HuH-7.5 (cell line): ENCODE measurements around the gene ZBTB32.
"Not testable (repeated sequence)": the region's sequence is repeated elsewhere in the genome, so short reads cannot be mapped to it uniquely, and the experiment has no call there.

Source experiments
- DNase-seq: peaks from one replicate; pipeline ENCODE4 v3.0.0; 2011; ENCODE audit warnings: low spot score

Gene ZBTB32

DNA sequence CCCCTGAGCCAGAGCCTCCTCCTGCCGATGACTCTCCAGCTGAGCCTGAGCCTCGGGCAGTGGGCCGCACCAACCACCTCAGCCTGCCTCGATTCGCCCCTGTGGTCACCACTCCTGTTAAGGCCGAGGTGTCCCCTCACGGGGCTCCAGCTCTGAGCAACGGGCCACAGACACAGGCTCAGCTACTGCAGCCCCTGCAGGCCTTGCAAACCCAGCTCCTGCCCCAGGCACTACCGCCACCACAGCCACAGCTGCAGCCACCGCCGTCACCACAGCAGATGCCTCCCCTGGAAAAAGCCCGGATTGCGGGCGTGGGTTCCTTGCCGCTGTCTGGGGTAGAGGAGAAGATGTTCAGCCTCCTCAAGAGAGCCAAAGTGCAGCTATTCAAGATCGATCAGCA lies 17.0 kb downstream of the ZBTB32 start:
- no peak for DNase-seq

DNA sequence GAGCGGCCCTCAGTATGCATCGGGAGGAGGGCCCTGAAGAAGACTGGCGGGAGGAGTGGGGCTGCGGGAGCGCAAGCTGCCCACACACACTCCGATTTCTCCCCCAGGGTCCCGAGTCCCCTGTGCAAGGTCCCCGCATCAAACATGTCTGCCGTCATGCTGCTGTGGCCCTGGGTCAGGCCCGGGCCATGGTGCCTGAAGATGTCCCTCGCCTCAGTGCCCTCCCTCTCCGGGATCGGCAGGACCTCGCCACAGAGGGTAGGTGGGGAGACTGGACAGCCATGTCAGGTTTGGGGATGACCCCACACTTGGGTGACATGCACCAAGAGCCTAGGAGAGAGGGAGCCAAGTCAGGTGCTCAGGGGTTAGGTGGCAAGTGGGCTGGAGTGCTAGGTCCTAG lies 18.1 kb downstream of the ZBTB32 start:
- DNase-seq, result no peak

DNA sequence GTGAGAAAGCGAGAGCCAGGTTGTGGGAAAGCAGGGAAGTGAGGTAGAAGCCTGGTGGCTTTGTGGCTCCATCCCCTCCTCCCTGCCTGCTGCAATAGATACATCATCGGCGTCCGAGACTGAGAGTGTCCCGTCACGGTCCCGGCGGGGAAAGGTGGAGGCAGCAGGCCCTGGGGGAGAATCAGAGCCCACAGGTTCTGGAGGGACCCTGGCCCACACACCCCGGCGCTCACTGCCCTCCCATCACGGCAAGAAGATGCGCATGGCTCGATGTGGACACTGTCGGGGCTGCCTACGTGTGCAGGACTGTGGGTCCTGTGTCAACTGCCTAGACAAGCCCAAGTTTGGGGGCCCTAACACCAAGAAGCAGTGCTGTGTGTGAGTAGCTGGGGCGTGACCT lies 18.5 kb downstream of the ZBTB32 start:
- no peak for DNase-seq

DNA sequence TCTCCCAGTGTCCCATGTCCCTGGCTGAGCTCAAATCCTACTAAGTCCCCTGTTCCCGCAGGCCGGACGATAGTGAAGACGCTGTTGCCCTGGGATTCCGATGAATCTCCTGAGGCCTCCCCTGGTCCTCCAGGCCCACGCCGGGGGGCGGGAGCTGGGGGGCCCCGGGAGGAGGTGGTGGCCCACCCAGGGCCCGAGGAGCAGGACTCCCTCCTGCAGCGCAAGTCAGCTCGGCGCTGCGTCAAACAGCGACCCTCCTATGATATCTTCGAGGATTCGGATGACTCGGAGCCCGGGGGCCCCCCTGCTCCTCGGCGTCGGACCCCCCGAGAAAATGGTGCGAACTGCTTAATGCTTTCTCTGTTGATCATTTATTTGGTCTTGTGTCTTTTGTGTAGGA lies 19.3 kb downstream of the ZBTB32 start:
- no peak for DNase-seq

DNA sequence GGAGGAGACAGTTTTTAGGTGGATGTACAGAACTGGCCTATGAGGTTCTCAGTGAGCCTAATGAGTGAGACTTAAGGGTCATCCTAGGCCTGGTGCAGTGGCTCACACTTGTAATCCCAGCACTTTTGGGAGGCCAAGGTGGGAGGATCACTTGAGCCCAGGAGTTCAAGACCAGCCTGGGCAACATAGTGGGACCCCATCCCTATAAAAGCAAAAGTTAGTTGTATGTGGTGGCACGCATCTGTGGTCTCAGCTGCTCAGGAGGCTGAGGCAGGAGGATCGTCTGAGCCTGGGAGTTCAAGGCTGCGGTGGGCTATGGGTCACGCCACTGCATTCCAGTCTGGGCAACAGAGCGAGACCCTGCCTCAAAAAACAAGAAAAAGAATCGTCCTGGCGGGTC lies 19.8 kb downstream of the ZBTB32 start:
- DNase-seq, result not testable (repeated sequence)

DNA sequence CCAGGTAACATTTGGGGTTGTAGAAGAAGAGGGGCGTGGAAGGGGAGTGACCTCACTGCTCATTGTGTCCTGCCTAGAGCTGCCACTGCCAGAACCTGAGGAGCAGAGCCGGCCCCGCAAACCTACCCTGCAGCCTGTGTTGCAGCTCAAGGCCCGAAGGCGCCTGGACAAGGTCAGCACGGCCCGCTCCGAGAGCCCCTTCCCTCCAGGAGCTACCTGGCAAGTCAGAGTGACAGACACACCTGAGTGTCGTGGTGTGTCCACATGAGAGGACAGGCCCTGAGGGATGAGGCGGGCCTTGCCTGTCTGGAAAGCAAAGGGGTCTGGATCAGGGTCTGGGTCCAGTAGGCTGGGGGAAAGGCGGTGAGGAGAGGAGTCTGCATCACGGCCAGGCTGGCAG lies 20.2 kb downstream of the ZBTB32 start:
- no peak for DNase-seq

DNA sequence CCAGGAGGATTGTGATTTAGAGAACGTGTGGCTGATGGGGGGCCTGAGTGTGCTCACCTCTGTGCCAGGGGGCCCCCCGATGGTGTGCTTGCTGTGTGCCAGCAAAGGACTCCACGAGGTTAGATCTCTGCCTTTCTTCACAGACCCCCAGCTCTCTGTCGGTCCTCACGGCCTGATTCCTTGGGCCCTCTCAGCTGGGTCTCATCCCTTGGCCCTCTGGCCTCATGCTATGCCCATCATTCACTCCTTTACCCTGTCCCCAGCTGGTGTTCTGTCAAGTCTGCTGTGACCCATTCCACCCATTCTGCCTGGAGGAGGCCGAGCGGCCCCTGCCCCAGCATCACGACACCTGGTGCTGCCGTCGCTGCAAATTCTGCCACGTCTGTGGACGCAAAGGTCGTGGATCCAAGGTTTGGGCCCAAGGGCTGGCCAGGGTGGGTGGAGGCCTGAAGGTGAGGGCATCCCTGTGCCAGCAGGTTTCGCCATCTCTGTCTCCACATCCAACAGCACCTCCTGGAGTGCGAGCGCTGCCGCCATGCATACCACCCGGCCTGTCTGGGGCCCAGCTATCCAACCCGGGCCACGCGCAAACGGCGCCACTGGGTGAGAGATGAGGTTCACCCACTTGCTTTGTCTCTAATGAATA lies 21.0 kb downstream of the ZBTB32 start:
- DNase-seq, result no peak

DNA sequence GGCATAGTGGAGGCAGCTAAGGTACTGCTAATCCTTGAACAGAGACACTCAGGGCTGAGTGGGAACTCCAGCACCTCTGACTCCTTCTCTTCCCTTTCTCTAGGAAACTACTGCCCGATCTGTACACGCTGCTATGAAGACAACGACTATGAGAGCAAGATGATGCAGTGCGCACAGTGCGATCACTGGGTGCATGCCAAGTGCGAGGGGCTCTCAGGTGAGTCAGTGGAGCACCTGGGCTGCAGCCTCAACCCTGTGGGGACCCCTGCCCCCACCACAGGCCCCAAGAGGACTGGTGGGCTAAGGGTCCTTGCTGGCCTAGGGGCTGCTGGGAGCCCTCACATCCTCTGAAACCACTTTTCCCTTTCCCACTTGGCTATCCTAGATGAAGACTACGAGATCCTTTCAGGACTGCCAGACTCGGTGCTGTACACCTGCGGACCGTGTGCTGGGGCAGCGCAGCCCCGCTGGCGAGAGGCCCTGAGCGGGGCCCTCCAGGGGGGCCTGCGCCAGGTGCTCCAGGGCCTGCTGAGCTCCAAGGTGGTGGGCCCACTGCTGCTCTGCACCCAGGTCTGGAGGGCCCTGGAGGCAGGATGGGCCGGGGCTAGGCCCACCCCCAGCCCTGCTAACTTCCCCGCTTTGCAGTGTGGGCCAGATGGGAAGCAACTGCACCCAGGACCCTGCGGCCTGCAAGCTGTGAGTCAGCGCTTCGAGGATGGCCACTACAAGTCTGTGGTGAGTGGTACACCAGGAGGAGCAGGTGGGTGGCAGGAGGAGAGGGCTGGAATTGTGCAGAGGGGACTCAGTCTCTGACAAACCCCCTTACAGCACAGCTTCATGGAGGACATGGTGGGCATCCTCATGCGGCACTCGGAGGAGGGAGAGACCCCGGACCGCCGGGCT lies 22.9 kb downstream of the ZBTB32 start:
- no peak for DNase-seq

DNA sequence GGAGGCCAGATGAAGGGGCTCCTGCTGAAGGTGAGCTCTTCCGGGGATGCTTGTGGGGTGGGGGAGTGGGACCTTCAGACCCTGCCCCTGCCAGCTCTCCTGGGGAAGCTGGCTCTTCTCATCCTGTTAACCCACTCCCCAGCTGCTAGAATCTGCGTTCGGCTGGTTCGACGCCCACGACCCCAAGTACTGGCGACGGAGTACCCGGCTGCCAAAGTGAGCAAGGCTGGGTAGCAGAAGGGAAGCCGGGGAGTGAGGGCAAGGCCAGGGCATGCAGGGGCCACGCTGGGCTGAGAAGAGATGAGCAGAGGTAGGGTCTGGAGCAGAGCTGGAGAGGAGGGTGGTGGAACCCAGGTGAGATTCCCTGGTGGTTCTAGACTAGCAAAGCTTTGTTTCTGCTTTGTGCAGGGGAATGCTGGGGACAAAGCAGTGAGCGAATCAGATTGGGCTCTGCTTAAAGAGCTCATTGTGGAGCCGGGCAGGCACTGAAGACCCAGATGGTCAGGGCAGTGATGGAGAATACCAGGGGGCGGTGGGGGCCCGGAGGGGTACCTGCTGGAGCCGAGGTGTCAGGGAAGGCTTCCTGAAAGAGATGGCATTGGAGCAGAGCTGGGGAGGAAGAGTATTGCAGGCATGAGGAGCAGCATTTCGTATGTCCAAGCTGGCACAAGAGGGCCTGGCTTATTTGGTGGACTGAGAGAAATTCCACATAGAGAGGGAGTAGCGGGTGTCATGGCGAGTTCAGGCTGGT lies 23.8 kb downstream of the ZBTB32 start:
- no peak for DNase-seq

DNA sequence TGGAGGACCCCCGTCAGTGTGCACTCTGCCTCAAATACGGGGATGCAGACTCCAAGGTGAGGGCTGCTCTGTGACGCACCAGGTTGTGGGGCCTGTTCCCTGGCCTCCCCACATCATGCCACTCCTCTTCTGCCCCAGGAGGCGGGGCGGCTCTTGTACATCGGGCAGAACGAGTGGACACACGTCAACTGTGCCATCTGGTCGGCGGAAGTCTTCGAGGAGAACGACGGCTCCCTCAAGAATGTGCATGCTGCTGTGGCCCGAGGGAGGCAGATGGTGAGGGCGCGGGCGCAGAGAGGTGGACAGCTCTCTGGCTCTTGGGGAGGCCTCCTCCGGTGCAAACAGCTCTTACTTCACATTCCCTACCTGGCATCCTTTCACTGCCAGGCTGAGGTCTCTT lies 24.7 kb downstream of the ZBTB32 start:
- DNase-seq, result no peak

DNA sequence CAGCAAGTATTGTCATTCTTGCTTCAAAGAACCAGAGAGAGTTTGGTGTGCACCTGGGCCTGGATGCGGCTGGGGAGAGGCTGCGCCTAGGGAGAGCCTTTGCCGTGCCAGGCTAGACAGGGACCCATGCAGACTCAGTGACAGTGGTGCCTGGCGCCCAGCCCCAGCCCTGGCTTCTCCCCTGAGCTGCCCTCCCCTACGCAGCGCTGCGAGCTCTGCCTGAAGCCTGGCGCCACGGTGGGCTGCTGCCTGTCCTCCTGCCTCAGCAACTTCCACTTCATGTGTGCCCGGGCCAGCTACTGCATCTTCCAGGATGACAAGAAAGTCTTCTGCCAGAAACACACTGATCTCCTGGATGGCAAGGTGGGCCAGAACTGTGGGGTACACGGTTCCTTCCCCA lies 25.4 kb downstream of the ZBTB32 start:
- no peak for DNase-seq

DNA sequence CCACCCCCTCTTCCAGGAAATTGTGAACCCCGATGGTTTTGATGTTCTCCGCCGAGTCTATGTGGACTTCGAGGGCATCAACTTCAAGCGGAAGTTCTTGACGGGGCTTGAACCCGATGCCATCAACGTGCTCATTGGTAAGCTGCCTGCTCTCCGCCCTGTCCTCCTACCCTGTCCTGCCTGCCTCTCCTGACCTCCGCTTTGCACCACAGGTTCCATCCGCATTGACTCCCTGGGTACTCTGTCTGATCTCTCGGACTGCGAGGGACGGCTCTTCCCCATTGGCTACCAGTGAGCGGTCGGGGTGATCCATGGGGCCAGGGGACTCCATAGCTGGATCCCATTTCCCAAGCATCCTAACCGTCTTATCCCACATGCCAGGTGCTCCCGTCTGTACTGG lies 26.0 kb downstream of the ZBTB32 start:
- no peak for DNase-seq

DNA sequence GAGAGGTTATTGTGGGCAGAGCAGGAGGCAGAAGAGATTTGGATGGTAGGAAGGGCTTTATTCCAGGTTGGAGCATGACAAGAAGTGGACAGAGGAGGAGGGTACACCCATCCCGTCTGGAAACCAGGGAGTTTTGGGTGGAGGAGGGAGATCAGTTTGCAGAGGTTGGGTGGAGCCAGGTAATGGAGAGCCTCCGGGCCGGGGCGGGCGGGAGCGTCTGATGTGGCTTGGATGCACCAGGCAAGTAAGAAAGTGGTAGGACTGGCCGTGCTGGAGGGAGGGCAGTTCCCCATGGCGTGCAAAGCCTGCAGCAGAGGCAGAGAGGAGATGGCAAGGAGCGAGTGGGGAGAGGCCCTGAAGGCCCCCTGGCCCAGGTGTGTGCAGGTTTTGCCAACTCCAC lies 27.0 kb downstream of the ZBTB32 start:
- DNase-seq, result no peak

DNA sequence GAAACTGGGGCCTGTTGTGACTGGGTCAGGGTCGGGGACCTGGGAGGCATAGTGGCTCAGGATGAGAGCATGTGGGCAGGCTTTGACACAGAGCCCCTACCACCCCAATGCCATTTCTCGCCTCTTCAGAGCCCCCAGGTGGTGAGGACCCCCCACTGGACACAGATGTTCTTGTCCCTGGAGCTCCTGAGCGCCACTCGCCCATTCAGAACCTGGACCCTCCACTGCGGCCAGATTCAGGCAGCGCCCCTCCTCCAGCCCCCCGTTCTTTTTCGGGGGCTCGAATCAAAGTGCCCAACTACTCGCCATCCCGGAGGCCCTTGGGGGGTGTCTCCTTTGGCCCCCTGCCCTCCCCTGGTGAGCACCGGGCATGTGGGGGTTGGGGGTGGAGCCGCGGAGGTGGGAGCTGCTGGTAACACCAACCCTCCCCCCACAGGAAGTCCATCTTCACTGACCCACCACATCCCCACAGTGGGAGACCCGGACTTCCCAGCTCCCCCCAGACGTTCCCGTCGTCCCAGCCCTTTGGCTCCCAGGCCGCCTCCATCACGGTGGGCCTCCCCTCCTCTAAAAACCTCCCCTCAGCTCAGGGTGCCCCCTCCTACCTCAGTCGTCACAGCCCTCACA lies 27.5 kb downstream of the ZBTB32 start:
- no peak for DNase-seq

DNA sequence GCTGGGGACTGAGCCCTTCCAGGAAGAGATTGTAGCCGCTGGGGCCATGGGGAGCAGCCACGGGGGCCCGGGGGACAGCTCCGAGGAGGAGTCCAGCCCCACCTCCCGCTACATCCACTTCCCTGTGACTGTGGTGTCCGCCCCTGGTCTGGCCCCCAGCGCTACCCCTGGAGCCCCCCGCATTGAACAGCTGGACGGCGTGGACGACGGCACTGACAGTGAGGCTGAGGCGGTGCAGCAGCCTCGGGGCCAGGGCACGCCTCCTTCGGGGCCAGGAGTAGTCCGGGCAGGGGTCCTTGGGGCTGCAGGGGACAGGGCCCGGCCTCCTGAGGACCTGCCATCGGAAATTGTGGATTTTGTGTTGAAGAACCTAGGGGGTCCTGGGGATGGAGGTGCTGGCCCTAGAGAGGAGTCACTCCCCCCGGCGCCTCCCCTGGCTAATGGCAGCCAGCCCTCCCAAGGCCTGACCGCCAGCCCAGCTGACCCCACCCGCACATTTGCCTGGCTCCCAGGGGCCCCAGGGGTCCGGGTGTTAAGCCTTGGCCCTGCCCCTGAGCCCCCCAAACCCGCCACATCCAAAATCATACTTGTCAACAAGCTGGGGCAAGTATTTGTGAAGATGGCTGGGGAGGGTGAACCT lies 28.3 kb downstream of the ZBTB32 start:
- DNase-seq, result no peak

DNA sequence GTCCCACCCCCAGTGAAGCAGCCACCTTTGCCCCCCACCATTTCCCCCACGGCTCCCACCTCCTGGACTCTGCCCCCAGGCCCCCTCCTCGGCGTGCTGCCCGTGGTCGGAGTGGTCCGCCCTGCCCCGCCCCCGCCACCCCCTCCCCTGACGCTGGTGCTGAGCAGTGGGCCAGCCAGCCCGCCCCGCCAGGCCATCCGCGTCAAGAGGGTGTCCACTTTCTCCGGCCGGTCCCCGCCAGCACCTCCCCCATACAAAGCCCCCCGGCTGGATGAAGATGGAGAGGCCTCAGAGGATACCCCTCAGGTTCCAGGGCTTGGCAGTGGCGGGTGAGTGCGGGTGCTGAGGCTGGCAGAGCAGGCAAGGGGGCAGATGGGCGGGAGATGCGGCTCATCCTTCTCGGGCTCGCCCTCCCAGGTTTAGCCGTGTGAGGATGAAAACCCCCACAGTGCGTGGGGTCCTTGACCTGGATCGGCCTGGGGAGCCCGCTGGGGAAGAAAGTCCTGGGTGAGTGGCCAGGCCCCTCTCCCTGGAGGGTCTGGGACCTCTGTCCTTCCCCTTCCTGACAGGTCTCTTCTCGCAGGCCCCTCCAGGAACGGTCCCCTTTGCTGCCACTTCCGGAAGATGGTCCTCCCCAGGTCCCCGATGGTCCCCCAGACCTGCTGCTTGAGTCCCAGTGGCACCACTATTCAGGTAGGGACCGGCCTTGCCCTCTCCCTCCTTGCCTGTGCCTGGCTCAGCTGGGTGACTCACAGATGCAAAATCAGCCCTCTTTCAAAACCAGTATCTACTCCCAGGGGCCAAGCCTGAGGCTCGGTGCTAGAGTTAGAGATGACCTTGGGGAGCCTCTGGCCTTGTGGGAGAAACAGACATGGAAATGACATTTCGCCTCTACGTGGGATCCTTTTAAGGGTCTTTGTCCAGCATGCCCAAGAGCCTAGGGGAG lies 29.1 kb downstream of the ZBTB32 start:
- no peak for DNase-seq

DNA sequence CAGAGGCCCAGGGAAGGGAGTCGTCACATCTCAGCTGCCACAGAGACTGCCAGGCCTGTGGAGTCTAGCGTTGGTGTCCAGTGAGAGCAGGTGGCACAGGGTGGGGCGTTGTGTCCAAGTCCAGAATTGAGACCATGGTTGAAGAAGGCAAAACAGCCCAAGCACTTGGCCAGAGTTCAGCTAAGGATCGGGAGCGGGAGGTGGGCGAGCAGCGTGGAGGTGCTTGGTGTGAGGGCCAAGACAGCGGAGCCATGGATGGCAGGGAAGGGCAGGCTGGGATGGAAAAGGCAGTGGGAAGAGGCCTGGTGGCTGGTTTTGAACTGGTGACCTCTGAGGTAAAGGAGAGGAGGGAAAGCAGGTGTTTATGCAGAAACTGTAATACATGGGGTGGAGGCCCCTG lies 29.9 kb downstream of the ZBTB32 start:
- no peak for DNase-seq

DNA sequence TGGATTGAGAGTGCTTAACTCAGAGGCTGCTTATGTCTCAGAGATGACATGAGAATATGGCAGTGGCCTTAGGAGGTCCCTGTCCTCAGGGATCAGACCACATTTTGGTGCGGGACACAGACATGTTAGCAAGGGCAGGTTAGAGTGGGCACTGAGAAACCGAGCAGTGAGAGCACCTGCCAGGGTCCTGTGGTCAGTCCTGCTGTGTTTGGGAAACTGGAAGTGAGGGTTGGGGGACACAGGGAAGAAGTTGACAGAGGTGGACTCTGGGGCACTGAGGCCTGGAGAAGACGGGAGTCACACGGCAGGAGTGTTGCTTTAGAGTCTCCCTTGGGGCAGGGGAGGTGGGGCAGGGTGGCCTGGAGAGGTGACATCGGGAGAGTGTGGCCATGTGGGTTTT lies 30.5 kb downstream of the ZBTB32 start:
- no peak for DNase-seq

DNA sequence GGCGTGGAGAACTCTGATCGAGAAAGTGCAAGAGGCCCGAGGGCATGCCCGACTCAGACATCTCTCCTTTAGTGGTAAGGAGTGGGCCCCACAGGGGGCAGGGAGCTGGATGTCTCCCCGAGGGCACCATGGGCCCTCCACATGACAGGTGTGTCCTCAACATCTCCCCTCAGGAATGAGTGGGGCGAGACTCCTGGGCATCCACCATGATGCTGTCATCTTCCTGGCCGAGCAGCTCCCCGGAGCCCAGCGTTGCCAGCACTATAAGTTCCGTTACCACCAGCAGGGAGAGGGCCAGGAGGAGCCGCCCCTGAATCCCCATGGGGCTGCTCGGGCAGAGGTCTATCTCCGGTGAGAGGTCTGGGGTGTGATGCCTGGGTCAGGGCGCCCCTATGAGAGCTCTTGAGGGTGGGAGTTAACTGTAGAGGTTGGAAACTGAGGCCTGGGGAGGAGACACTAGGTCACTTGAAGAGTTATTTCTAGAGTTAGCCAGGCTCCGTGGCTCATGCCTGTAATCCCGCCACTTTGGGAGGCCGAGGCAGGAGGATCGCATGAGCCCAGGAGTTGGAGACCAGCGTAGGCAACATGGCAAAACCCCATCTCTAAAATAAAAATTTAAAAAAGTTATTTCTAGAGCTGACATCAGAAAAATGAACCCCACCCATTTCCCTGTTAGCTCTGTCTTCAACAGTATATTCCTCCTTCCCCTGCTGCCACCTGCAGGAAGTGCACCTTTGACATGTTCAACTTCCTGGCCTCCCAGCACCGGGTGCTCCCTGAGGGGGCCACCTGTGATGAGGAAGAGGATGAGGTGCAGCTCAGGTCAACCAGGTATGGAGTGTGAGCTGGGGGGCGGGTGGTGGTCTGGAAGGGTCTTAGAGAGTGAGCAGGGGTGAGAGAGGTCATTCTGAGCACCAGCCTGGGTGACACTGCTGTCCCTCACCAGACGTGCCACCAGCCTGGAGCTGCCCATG lies 32.8 kb downstream of the ZBTB32 start:
- no peak for DNase-seq
